Parathyroid adenoma (tissue), 2 donors: ENCODE data around the gene LCE6A.

Experiments
- H2AFZ ChIP-seq: fragments of 300-600 bp; sonication (generic); one replicate; pipeline ENCODE4 v1.7.0; 2017; ENCODE audit warnings: antibody characterized with exemption, mild to moderate bottlenecking
- H3K27ac ChIP-seq: fragments of 300-600 bp; sonication (generic); one replicate; pipeline ENCODE4 v1.7.0; 2017
- H3K27me3 ChIP-seq: fragments of 300-600 bp; sonication (generic); one replicate; pipeline ENCODE4 v1.7.0; 2017; ENCODE audit warnings: low read length; ENCODE audit not compliant: control insufficient read depth, insufficient read depth
- H3K36me3 ChIP-seq: fragments of 300-600 bp; sonication (generic); one replicate; pipeline ENCODE4 v1.7.0; 2017; ENCODE audit warnings: low read length; ENCODE audit not compliant: control insufficient read depth, insufficient read depth
- H3K4me1 ChIP-seq: fragments of 300-600 bp; sonication (generic); one replicate; pipeline ENCODE4 v1.7.0; 2017; ENCODE audit warnings: control low read depth
- H3K4me2 ChIP-seq: fragments of 300-600 bp; sonication (generic); one replicate; pipeline ENCODE4 v1.7.0; 2017; ENCODE audit warnings: low read length
- H3K4me3 ChIP-seq: fragments of 300-600 bp; sonication (generic); one replicate; pipeline ENCODE4 v1.7.0; 2017; ENCODE audit warnings: low read depth, low read length
- H3K79me2 ChIP-seq: fragments of 300-600 bp; sonication (generic); one replicate; pipeline ENCODE4 v1.7.0; 2017; ENCODE audit warnings: control low read depth
- H3K9ac ChIP-seq: fragments of 300-600 bp; sonication (generic); one replicate; pipeline ENCODE4 v1.7.0; 2017; ENCODE audit warnings: mild to moderate bottlenecking
- H3K9me3 ChIP-seq: fragments of 300-600 bp; sonication (generic); one replicate; pipeline ENCODE4 v1.7.0; 2017; ENCODE audit warnings: low read length; ENCODE audit not compliant: control insufficient read depth
- CTCF ChIP-seq: fragments of 300-600 bp; sonication (generic); IDR thresholded peaks from one replicate; pipeline ENCODE4 v1.7.0; 2017; ENCODE audit warnings: antibody characterized with exemption, mild to moderate bottlenecking
- donor health status: primary hyperparathyroidism.

Gene LCE6A

GRCh38 chr1:152811050-152811449 is 31.6 kb upstream of the LCE6A start:
- H3K9me3 ChIP-seq: no peaks in the 10 kb centered on the region
- no peak overlapping the region for H2AFZ ChIP-seq
- no peak overlapping the region for H3K4me2 ChIP-seq
- no peaks in the 10 kb centered on the region for H3K4me1 ChIP-seq
- H3K4me3 ChIP-seq: no peak overlapping the region
- H3K9ac ChIP-seq: no peak overlapping the region
- H3K36me3 ChIP-seq: no peaks in the 10 kb centered on the region
- no peaks in the 10 kb centered on the region for H3K79me2 ChIP-seq
- no peaks in the 10 kb centered on the region for H3K27me3 ChIP-seq
- TF ChIP-seq CTCF: no peak
- H3K27ac ChIP-seq: no peak overlapping the region

DNA sequence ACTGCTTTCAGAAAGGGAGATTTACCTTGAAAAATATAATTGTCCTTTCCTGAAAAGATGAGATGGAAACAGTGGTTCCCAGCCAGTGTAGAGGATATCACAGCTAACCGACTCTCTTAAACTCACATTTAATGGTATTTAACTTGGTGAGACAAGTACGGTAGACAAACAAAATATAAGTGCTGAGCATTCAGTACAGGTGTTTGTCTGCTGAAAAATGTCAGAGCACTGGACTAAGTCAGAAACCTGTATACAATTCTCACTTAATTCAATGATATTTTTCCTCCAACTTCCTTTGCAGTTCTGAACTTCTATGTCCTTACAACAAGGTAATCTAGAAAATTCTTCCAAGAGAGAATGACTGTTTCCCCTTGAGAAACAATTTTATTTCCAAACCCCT is 31.0 kb upstream of the LCE6A start, which contains the start of gene LCE1B:
LCE1B (plus strand) TSS at position 301 of the 400 bp plus-strand sequence. CDS start 476 bp downstream, outside the sequence.
- Histone ChIP-seq H2AFZ (no peak within 1 kb of the TSS), H3K27me3 (no peaks in the 10 kb centered on the region), H3K9me3 (no peaks in the 10 kb centered on the region), H3K4me1 (no peaks in the 10 kb centered on the region), H3K4me3 (no peak within 1 kb of the TSS), H3K9ac (no peak within 1 kb of the TSS), H3K79me2 (no peaks in the 10 kb centered on the region), H3K27ac (no peak within 1 kb of the TSS), H3K4me2 (no peak within 1 kb of the TSS), H3K36me3 (no peaks in the 10 kb centered on the region)
- no peak for TF ChIP-seq CTCF

DNA sequence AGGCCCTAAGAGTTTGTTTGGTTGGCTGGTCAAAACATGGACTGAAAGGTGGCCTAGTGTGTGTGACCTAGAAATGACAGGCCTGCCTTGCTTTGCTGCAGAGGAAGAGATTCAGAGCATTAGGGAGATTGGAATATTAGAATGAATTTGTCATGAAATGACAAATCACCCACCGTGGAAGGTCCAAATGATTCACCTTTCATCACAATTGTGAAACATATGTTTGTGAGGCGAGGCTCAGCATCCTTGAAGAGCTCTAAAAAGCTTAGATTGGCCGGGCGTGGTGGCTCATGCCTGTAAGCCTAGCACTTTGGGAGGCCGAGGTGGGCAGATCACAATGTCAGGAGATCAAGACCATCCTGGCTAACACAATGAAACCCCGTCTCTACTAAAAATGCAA is 25.3 kb upstream of the LCE6A start:
- Histone ChIP-seq H3K9me3 (no peaks in the 10 kb centered on the region), H3K4me1 (peaks cover 3% of the 10 kb centered on the region), H3K9ac (no peak overlapping the region), H3K79me2 (no peaks in the 10 kb centered on the region), H3K36me3 (no peaks in the 10 kb centered on the region), H2AFZ (no peak overlapping the region), H3K27ac (no peak overlapping the region), H3K27me3 (no peaks in the 10 kb centered on the region), H3K4me2 (no peak overlapping the region), H3K4me3 (no peak overlapping the region)
- no peak for TF ChIP-seq CTCF

- Histone ChIP-seq H3K4me3 (no peak overlapping the region), H2AFZ (no peak overlapping the region), H3K4me1 (peaks cover 3% of the 10 kb centered on the region), H3K27ac (no peak overlapping the region), H3K27me3 (no peaks in the 10 kb centered on the region), H3K4me2 (no peak overlapping the region), H3K79me2 (no peaks in the 10 kb centered on the region), H3K36me3 (no peaks in the 10 kb centered on the region), H3K9me3 (no peaks in the 10 kb centered on the region), H3K9ac (no peak overlapping the region)
- no peak for TF ChIP-seq CTCF
These were observed 19.4 kb upstream of the LCE6A start for GRCh38 chr1:152823294-152823693.

- no peaks in the 10 kb centered on the region for H3K27me3 ChIP-seq
- H3K27ac ChIP-seq: no peak overlapping the region
- H2AFZ ChIP-seq: no peak overlapping the region
- no peaks in the 10 kb centered on the region for H3K9me3 ChIP-seq
- H3K36me3 ChIP-seq: no peaks in the 10 kb centered on the region
- H3K9ac ChIP-seq: no peak overlapping the region
- TF ChIP-seq CTCF: no peak
- H3K79me2 ChIP-seq: no peaks in the 10 kb centered on the region
- H3K4me1 ChIP-seq: no peaks in the 10 kb centered on the region
- no peak overlapping the region for H3K4me3 ChIP-seq
- no peak overlapping the region for H3K4me2 ChIP-seq
These were observed 17.7 kb upstream of the LCE6A start for GRCh38 chr1:152824964-152825363.
